GM10266 (cell line): ENCODE results near the gene IMMP2L.

Source experiments
- DNase-seq: peaks from one replicate; pipeline ENCODE4 v3.0.0; 2012; ENCODE audit errors: extremely low spot score
- CTCF ChIP-seq: IDR thresholded peaks from 2 replicates; pipeline ENCODE4 v1.5.1; 2012; ENCODE audit warnings: mild to moderate bottlenecking, low read depth; ENCODE audit not compliant: control insufficient read depth, insufficient read depth; ENCODE audit errors: missing control alignments

Gene IMMP2L

GRCh38 chr7:111018960-111019736 lies 543.1 kb downstream of the IMMP2L start:
- TF ChIP-seq CTCF = no peak
- no peak for DNase-seq

GRCh38 chr7:111018447-111018846 lies 543.8 kb downstream of the IMMP2L start:
- no peak for TF ChIP-seq CTCF
- DNase-seq = no peak

- TF ChIP-seq CTCF = no peak
- no peak for DNase-seq
Observed at GRCh38 chr7:111014079-111014478, 548.2 kb downstream of the IMMP2L start.

- TF ChIP-seq CTCF = no peak
- DNase-seq = peak; percentile 14
Observed at GRCh38 chr7:111012799-111013675, 549.3 kb downstream of the IMMP2L start.

GRCh38 chr7:111012149-111012548 lies 550.1 kb downstream of the IMMP2L start:
- no peak for DNase-seq
- no peak for TF ChIP-seq CTCF

- no peak for DNase-seq
- no peak for TF ChIP-seq CTCF
Observed at GRCh38 chr7:111011520-111011919, 550.8 kb downstream of the IMMP2L start.

GRCh38 chr7:111010798-111011197 lies 551.5 kb downstream of the IMMP2L start:
- DNase-seq = no peak

More at GRCh38 chr7:111010798-111011197, 551.5 kb downstream of the IMMP2L start:
- TF ChIP-seq CTCF = no peak
